ENCODE data around the gene NFKB2.
A peak's percentile ranks its signal among the peaks of the same experiment; 100 is the strongest.

NFKB2 gene

GRCh38 chr10:102409604-102410428, 14.3 kb downstream of the NFKB2 start:
- DNase-seq: no peak

- peak; percentile 52 for DNase-seq
Measured at GRCh38 chr10:102410429-102411073, 15.0 kb downstream of the NFKB2 start.

GRCh38 chr10:102411341-102412255, 16.1 kb downstream of the NFKB2 start:
- DNase-seq: no peak

- no peak for DNase-seq
Measured at GRCh38 chr10:102412293-102412692, 16.8 kb downstream of the NFKB2 start.

- peak; percentile 64 for DNase-seq
Measured at GRCh38 chr10:102413053-102413705, 17.7 kb downstream of the NFKB2 start.

GRCh38 chr10:102413806-102414561, 18.5 kb downstream of the NFKB2 start:
- no peak for DNase-seq

- DNase-seq: no peak
Measured at GRCh38 chr10:102414749-102415148, 19.2 kb downstream of the NFKB2 start.

GRCh38 chr10:102416283-102416682, 20.8 kb downstream of the NFKB2 start:
- no peak for DNase-seq

- DNase-seq: no peak
Measured at GRCh38 chr10:102416695-102417094, 21.2 kb downstream of the NFKB2 start.

- no peak for DNase-seq
Measured at GRCh38 chr10:102418622-102419268, 23.2 kb downstream of the NFKB2 start, which contains the start of gene PSD. Gene PSD (minus strand): TSS chr10:102418785. CDS start chr10:102417038, 1,747 bp downstream.

- peak; percentile 73 for DNase-seq
Measured at GRCh38 chr10:102419269-102420180, 24.0 kb downstream of the NFKB2 start.

- no peak for DNase-seq
Measured at GRCh38 chr10:102420181-102420713, 24.7 kb downstream of the NFKB2 start.

- peak; percentile 97 for DNase-seq
Measured at GRCh38 chr10:102420714-102421506, 25.4 kb downstream of the NFKB2 start, which contains the start of gene FBXL15. Gene FBXL15 (plus strand): TSS chr10:102420836. CDS start chr10:102421130, 294 bp downstream.

- DNase-seq: no peak
Measured at GRCh38 chr10:102421507-102421756, 25.9 kb downstream of the NFKB2 start.

- peak; percentile 29 for DNase-seq
Measured at GRCh38 chr10:102421757-102422512, 26.4 kb downstream of the NFKB2 start.

GRCh38 chr10:102422545-102423129, 27.1 kb downstream of the NFKB2 start:
- peak; percentile 58 for DNase-seq

GRCh38 chr10:102423372-102423968, 28.0 kb downstream of the NFKB2 start:
- no peak for DNase-seq

GRCh38 chr10:102424145-102424544, 28.6 kb downstream of the NFKB2 start:
- DNase-seq: no peak

Measured in CD4-positive, alpha-beta T cell treated with Interleukin-10 for 1 hour (primary cell).